NB4 (cell line): ENCODE results near the gene GORAB.

Source experiments
- DNase-seq: peaks from one replicate; pipeline ENCODE4 v3.0.0; 2010; ENCODE audit warnings: low read depth
- H3K4me3 ChIP-seq: one replicate; pipeline ENCODE4 v1.5.1; 2011; ENCODE audit warnings: mild to moderate bottlenecking, low read depth, low read length, moderate library complexity
- MYC ChIP-seq: IDR thresholded peaks from 2 replicates; pipeline ENCODE4 v1.6.1; 2011; ENCODE audit warnings: low read depth, low read length
- POLR2A ChIP-seq: IDR thresholded peaks from 2 replicates; pipeline ENCODE4 v1.6.1; 2011; ENCODE audit warnings: mild to moderate bottlenecking; ENCODE audit not compliant: insufficient read length; ENCODE audit errors: extremely low read depth
- TF ChIP-seq, protein P1 (sequence below): IDR thresholded peaks from 2 replicates; pipeline ENCODE4 v1.6.1; 2011; ENCODE audit warnings: low read depth, low read length
- TF ChIP-seq, protein P2 (sequence below): IDR thresholded peaks from one replicate; pipeline ENCODE4 v1.5.1; 2012; ENCODE audit warnings: low read depth, low read length

The GORAB gene

DNA sequence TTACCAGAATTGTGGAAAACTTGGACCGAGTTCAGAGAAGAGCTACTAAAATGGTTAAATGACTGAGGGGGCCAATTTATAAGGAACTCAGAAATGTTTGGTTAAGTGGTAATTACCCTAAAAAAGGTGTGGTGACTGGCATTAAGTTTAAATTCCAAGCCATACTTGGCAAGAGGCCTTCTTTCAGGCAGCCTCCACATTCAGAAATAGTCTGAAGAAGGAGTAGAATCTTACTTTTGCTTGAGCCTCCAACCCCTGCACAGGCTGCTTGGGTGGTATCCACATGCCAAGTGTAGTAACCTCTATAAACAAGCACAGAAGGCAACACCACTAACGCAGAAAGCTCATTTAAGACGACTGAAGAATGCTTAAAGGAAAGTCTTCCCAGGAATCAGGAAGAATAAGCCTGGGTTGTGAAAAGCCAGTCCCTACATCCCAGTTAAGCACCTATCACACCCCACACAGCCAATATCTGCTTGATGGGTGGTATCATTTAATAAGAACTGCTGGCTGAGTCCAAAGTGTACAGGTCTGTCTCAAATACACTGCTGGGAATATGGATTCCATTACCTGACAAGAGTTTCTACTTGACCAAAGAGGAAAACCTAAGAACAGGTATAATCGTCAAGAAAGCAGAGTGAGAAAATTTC lies 13.7 kb upstream of the GORAB start:
- DNase-seq: no peak
- H3K4me3 ChIP-seq: no peak overlapping the region
- TF ChIP-seq, protein P1, sequence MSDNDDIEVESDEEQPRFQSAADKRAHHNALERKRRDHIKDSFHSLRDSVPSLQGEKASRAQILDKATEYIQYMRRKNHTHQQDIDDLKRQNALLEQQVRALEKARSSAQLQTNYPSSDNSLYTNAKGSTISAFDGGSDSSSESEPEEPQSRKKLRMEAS: no peak
- TF ChIP-seq, protein P2, sequence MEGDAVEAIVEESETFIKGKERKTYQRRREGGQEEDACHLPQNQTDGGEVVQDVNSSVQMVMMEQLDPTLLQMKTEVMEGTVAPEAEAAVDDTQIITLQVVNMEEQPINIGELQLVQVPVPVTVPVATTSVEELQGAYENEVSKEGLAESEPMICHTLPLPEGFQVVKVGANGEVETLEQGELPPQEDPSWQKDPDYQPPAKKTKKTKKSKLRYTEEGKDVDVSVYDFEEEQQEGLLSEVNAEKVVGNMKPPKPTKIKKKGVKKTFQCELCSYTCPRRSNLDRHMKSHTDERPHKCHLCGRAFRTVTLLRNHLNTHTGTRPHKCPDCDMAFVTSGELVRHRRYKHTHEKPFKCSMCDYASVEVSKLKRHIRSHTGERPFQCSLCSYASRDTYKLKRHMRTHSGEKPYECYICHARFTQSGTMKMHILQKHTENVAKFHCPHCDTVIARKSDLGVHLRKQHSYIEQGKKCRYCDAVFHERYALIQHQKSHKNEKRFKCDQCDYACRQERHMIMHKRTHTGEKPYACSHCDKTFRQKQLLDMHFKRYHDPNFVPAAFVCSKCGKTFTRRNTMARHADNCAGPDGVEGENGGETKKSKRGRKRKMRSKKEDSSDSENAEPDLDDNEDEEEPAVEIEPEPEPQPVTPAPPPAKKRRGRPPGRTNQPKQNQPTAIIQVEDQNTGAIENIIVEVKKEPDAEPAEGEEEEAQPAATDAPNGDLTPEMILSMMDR: no peak
- TF ChIP-seq MYC (no peak), POLR2A (no peak)

DNA sequence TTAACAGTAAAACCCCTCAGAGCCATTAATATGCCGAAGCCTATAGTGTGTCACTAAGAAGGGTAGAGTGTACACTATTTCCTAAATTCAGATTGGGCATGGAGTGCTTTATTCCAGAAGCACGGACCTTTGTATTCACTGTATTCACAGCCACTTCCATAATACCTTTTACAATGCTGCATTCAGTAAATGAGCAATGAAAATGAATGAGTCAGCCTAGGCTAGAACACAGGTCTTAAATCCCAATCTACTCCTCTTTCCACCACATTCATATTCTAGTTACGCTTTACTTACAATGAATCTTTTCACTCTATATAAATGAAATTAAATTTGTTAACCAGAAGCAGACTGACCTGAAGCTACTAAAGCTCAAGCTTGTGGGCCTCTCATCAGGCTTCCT lies 13.0 kb upstream of the GORAB start:
- DNase-seq: no peak
- H3K4me3 ChIP-seq: no peak overlapping the region
- TF ChIP-seq, protein P2: no peak
- TF ChIP-seq MYC: no peak
- TF ChIP-seq, protein P1: no peak
- TF ChIP-seq POLR2A: no peak

DNA sequence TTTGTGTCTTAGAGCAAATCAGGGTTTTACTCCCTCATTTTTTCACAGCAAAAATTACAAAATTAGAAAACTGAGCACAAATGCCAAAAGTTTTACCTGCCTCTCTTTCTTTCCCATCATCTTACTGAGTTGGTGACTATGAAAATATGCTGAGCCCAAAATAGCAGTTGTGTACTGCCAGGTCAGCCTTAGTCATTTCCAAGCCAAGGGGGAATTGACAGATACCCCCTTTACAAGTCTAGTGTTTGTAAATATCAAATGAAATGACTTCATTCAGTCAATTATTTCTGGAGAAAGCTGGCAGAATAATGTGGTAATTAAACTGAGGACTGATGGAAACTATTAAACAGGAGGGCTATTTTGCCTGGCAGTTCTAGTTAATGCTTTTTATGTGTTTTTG lies 11.4 kb upstream of the GORAB start:
- DNase-seq: no peak
- H3K4me3 ChIP-seq: no peak overlapping the region
- TF ChIP-seq, protein P1: no peak
- no peak for TF ChIP-seq POLR2A
- TF ChIP-seq, protein P2: no peak
- no peak for TF ChIP-seq MYC

GRCh38 chr1:170521818-170522217 lies 10.1 kb upstream of the GORAB start:
- H3K4me3 ChIP-seq: no peak overlapping the region
- no peak for DNase-seq
- TF ChIP-seq POLR2A: no peak
- no peak for TF ChIP-seq MYC
- TF ChIP-seq, protein P1: no peak
- TF ChIP-seq, protein P2: no peak

DNA sequence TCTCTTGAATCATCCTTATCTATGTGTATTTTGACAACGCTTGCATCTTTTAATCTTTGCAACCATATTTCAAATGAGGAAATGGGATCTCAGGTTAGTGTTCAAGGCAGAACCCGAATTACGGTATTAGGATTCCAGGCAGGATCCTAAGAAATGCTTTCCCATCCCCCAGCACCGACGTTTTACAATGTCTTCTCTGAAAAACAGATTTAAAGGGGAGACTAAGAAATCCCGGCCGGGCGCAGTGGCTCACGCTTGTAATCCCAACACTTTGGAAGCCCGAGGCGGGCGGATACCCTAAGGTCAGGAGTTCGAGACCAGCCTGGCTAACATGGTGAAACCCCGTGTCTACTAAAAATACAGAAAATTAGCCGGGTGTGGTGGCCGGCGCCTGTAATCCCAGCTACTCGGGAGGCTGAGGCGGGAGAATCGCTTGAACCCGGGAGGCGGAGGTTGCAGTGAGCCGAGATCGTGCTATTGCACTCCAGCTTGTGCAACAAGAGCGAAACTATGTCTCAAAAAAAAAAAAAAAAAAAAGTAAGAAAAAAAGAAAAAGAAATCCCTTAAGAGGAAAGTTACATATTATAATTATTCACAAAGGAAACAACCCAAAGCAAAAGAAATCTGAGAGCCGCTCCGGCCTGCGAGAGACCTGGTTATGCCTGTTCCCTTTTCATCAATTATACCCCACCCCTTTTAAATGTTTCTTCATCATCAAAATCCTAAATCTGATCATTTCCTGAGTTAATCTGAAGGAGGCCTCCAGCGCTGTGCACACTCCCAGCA lies 801 bp upstream of the GORAB start:
- DNase-seq: peak; percentile 1

More for the DNA sequence above, 801 bp upstream of the GORAB start:
- TF ChIP-seq MYC: no peak
- no peak for TF ChIP-seq POLR2A
- TF ChIP-seq, protein P1: no peak
- TF ChIP-seq, protein P2: no peak
- peak overlapping the region; percentile 90 for H3K4me3 ChIP-seq
